Stomach (tissue), 9 donors: ENCODE measurements around the gene ARAP3. TPM values are rescaled to one million over a fixed set of nuclear protein-coding genes. Genes with fewer than 3 reads are reported as not detected.

Experiments
- DNase-seq, 2 donors: peaks; one replicate each; pipeline versions ENCODE4 v3.0.0 to v3.0.0-alpha.2; 2013 to 2019
- H3K27ac ChIP-seq, 5 donors: fragments of 200-600 bp in 4 of 5; sonication (generic) in 4 of 5; one replicate each; pipeline ENCODE4 v1.5.1; 2013 to 2019; ENCODE audit warnings: mild to moderate bottlenecking in 1 of 5, moderate library complexity in 1 of 5
- H3K27me3 ChIP-seq, 3 donors: fragments of 200-600 bp; sonication (generic); one replicate each; pipeline ENCODE4 v1.5.1; 2017 to 2019; ENCODE audit warnings: mixed run types in 1 of 3
- H3K36me3 ChIP-seq, 4 donors: fragments of 200-600 bp; sonication (generic); 1 replicate in 3 of 4; 2 replicates in 1 of 4; pipeline ENCODE4 v1.5.1; 2016 to 2019
- H3K4me1 ChIP-seq, 4 donors: fragments of 200-600 bp; sonication (generic); one replicate each; pipeline ENCODE4 v1.5.1; 2016 to 2019
- H3K4me3 ChIP-seq, 4 donors: fragments of 200-600 bp; sonication (generic) in 3 of 4; one replicate each; pipeline ENCODE4 v1.5.1; 2016 to 2019; ENCODE audit warnings: mild to moderate bottlenecking in 1 of 4
- H3K9me3 ChIP-seq, 4 donors: fragments of 200-600 bp; sonication (generic); one replicate each; pipeline ENCODE4 v1.5.1; 2016 to 2019
- CTCF ChIP-seq, 7 experiments: fragments of 450-650 bp in 4 of 7; fragments of 200-600 bp in 3 of 7; sonication (generic) in 3 of 7; IDR thresholded peaks; one replicate each; pipeline ENCODE4 v1.5.1; 2016 to 2019; ENCODE audit warnings: antibody characterized with exemption in 7 of 7, control low read depth in 2 of 7, mild to moderate bottlenecking in 1 of 7
- EP300 ChIP-seq: sonication (generic); formaldehyde crosslinking; IDR thresholded peaks from one replicate; pipeline ENCODE4 v1.6.1; 2017; ENCODE audit warnings: antibody characterized with exemption
- POLR2A ChIP-seq, 4 donors: fragments of 450-650 bp; IDR thresholded peaks; one replicate each; pipeline ENCODE4 v1.6.1; 2016; ENCODE audit warnings: antibody characterized with exemption in 4 of 4, control low read depth in 2 of 4, mild to moderate bottlenecking in 1 of 4, moderate library complexity in 1 of 4
- POLR2AphosphoS5 ChIP-seq, 3 donors: sonication (generic); formaldehyde crosslinking; IDR thresholded peaks; one replicate each; pipeline ENCODE4 v1.6.1; 2016; ENCODE audit warnings: antibody characterized with exemption in 3 of 3
- WGBS, 5 donors: extraction: QIAGEN DNeasy Blood & Tissue Kit in 3 of 5; methylation state at CpG; one replicate each; pipeline versions ENCODE4 v1.1.5 to v1.1.7; 2013 to 2018; 5-methylcytosine and 5-hydroxymethylcytosine counted together
- intact Hi-C: fragments of 100-400 bp; cut with DNase I; formaldehyde crosslinking; loops from one replicate; pipeline ENCODE4 v1.15.1; 2023; ENCODE audit warnings: low total_unique reads
- polyA plus RNA-seq, 3 donors: library from polyadenylated mRNA; stranded (reverse); fragments of 200-250 nt; gene quantifications; one replicate each; pipeline ENCODE4 v1.2.3, GENCODE V29; 2013
- total RNA-seq, 5 donors: library from RNA; depleted of rRNA; stranded (reverse); fragments of >200 nt; gene quantifications; one replicate each; pipeline versions ENCODE4 v1.1.0 to v1.2.3, GENCODE V29; 2014 to 2016
- donor health status: healthy with polysubstance abuse.
- donor health status: Bipolar disorder and iron deficiency.
- donor health status: healthy.

The ARAP3 gene
- total and polyA plus RNA-seq, 8 donors = 2.3 to 11.9 (median 5.6) TPM

- Histone ChIP-seq H3K4me3 (no peak overlapping the region), H3K27ac (no peak overlapping the region), H3K36me3 (no peaks in the 10 kb centered on the region), H3K27me3 (peaks cover 0 to 28% (median 0%) of the 10 kb centered on the region in 3 donors), H3K4me1 (peaks cover 0 to 7% (median 2%) of the 10 kb centered on the region in 4 donors), H3K9me3 (no peaks in the 10 kb centered on the region)
- 54 to 77% (median 72%) methylated on average over 1 of the region's 1 CpG for WGBS, 5 donors
- DNase-seq = no peak
- intact Hi-C loops = loop anchor here (10.0 kb wide), 1 partner anchor 90 kb away; no protein-coding TSS in a partner anchor
- TF ChIP-seq CTCF (IDR thresholded peaks at IDR 0.05) = no peak
- no peak for TF ChIP-seq POLR2AphosphoS5 (IDR thresholded peaks at IDR 0.05)
- no peak for TF ChIP-seq POLR2A (IDR thresholded peaks at IDR 0.05)
- no peak for TF ChIP-seq EP300
Measured at GRCh38 chr5:141714542-141715310, 32.7 kb upstream of the ARAP3 start.

- TF ChIP-seq CTCF (IDR thresholded peaks at IDR 0.05) (no peak), EP300 (no peak), POLR2A (IDR thresholded peaks at IDR 0.05) (no peak), POLR2AphosphoS5 (IDR thresholded peaks at IDR 0.05) (no peak)
- intact Hi-C loops = loop anchor here (10.0 kb wide), 1 partner anchor 91 kb away; no protein-coding TSS in a partner anchor
- Histone ChIP-seq H3K27me3 (peaks cover 0 to 33% (median 0%) of the 10 kb centered on the region in 3 donors), H3K36me3 (no peaks in the 10 kb centered on the region), H3K9me3 (no peaks in the 10 kb centered on the region), H3K27ac (no peak overlapping the region), H3K4me1 (peaks cover 0 to 7% (median 2%) of the 10 kb centered on the region in 4 donors), H3K4me3 (no peak overlapping the region)
- DNase-seq = no peak
- 43 to 72% (median 47%) methylated on average over 7 of the region's 7 CpGs for WGBS, 5 donors
Measured at GRCh38 chr5:141713616-141714309, 31.7 kb upstream of the ARAP3 start.

GRCh38 chr5:141711687-141712086 is 29.7 kb upstream of the ARAP3 start:
- Histone ChIP-seq H3K27ac (no peak overlapping the region), H3K9me3 (no peaks in the 10 kb centered on the region), H3K36me3 (no peaks in the 10 kb centered on the region), H3K4me3 (no peak overlapping the region), H3K4me1 (peaks cover 0 to 11% (median 2%) of the 10 kb centered on the region in 4 donors), H3K27me3 (peaks cover 0 to 29% (median 0%) of the 10 kb centered on the region in 3 donors)
- 91 to 95% (median 92%) methylated on average over 6 of the region's 6 CpGs for WGBS, 5 donors
- no peak for DNase-seq
- TF ChIP-seq POLR2AphosphoS5 (IDR thresholded peaks at IDR 0.05) = no peak
- intact Hi-C loops = loop anchor here (10.0 kb wide), 1 partner anchor 93 kb away; no protein-coding TSS in a partner anchor

- no peak overlapping the region for H3K27ac ChIP-seq
- DNase-seq = no peak
- intact Hi-C loops = loop anchor here (10.0 kb wide), 1 partner anchor 95 kb away; no protein-coding TSS in a partner anchor
- peaks cover 0 to 32% (median 0%) of the 10 kb centered on the region in 3 donors for H3K27me3 ChIP-seq
- TF ChIP-seq POLR2AphosphoS5 (IDR thresholded peaks at IDR 0.05) (no peak), CTCF (IDR thresholded peaks at IDR 0.05) (no peak), POLR2A (IDR thresholded peaks at IDR 0.05) (no peak), EP300 (no peak)
- no peaks in the 10 kb centered on the region for H3K36me3 ChIP-seq
- H3K4me3 ChIP-seq = no peak overlapping the region
- H3K4me1 ChIP-seq = peaks cover 0 to 11% (median 2%) of the 10 kb centered on the region in 4 donors
- WGBS, 5 donors = 54 to 66% (median 59%) methylated on average over 6 of the region's 6 CpGs
- no peaks in the 10 kb centered on the region for H3K9me3 ChIP-seq
Measured at GRCh38 chr5:141709699-141710267, 27.8 kb upstream of the ARAP3 start.
